Neural progenitor cell (in vitro differentiated cells): ENCODE results near the gene HRK.

Experiments used
- CTCF ChIP-seq: fragments of 200-600 bp; sonication (generic); IDR thresholded peaks from 2 replicates; pipeline ENCODE4 v1.5.1; 2017; ENCODE audit warnings: antibody characterized with exemption, mild to moderate bottlenecking
- EZH2 ChIP-seq: fragments of 200-600 bp; sonication (generic); IDR thresholded peaks from 2 replicates; pipeline ENCODE4 v1.6.1; 2017; ENCODE audit warnings: antibody characterized with exemption, mild to moderate bottlenecking, moderate library complexity

GRCh38 chr12:116880213-116880816, 926 bp downstream of the HRK start:
- TF ChIP-seq CTCF (no peak), EZH2 (peak; percentile 96)
